Body of pancreas (tissue), 4 donors: ENCODE measurements around the gene ATP6V0A1. TPM values are rescaled to one million over a fixed set of nuclear protein-coding genes. Genes with fewer than 3 reads are reported as not detected.

Experiments
- ATAC-seq: fragments of 150-250 bp; one replicate; pipeline ENCODE4 v1.9.1; 2016
- DNase-seq, 4 donors: peaks; one replicate each; pipeline ENCODE4 v3.0.0-alpha.2; 2019
- H3K27ac ChIP-seq, 4 donors: fragments of 200-600 bp; sonication (generic); 1 replicate in 3 of 4; 2 replicates in 1 of 4; pipeline versions ENCODE4 v1.5.1 to v1.6.1; 2016 to 2019; ENCODE audit warnings: mild to moderate bottlenecking in 1 of 4, mixed read lengths in 1 of 4, moderate library complexity in 1 of 4
- H3K27me3 ChIP-seq, 2 donors: fragments of 200-600 bp; sonication (generic); one replicate each; pipeline ENCODE4 v1.6.0; 2016; ENCODE audit warnings: mild to moderate bottlenecking in 1 of 2
- H3K36me3 ChIP-seq, 2 donors: fragments of 200-600 bp; sonication (generic); replicated peaks in 1 of 2; 2 replicates each; pipeline ENCODE4 v1.5.1; 2016; ENCODE audit warnings: low read depth in 2 of 2; ENCODE audit not compliant: insufficient read depth in 1 of 2
- H3K4me1 ChIP-seq: fragments of 200-600 bp; sonication (generic); one replicate; pipeline ENCODE4 v1.6.0; 2016
- H3K4me3 ChIP-seq, 2 donors: fragments of 200-600 bp; sonication (generic); 1 replicate in 1 of 2; 2 replicates in 1 of 2; pipeline ENCODE4 v1.5.1; 2016 to 2019
- H3K9me3 ChIP-seq, 3 donors: fragments of 200-600 bp; sonication (generic); 1 replicate in 2 of 3; 2 replicates in 1 of 3; pipeline ENCODE4 v1.5.1; 2016
- CTCF ChIP-seq, 7 experiments: fragments of 450-650 bp in 4 of 7; fragments of 200-600 bp in 3 of 7; sonication (generic) in 3 of 7; IDR thresholded peaks; one replicate each; pipeline ENCODE4 v1.5.1; 2016 to 2019; ENCODE audit warnings: antibody characterized with exemption in 7 of 7
- POLR2A ChIP-seq, 3 donors: fragments of 450-650 bp; IDR thresholded peaks; one replicate each; pipeline ENCODE4 v1.6.1; 2016; ENCODE audit warnings: antibody characterized with exemption in 3 of 3, mild to moderate bottlenecking in 2 of 3
- WGBS, 2 donors: methylation state at CpG; one replicate each; pipeline ENCODE4 v1.1.5; 2017; 5-methylcytosine and 5-hydroxymethylcytosine counted together
- intact Hi-C: fragments of 100-400 bp; cut with DNase I; formaldehyde crosslinking; loops from one replicate; pipeline ENCODE4 v1.15.1; 2023
- total RNA-seq, 2 donors: library from RNA; depleted of rRNA; stranded (reverse); fragments of >200 nt; gene quantifications; one replicate each; pipeline ENCODE4 v1.1.0, GENCODE V29; 2016

Gene ATP6V0A1
- total RNA-seq, 2 donors from 2014 or later: 35.5 to 71.5 TPM

DNA sequence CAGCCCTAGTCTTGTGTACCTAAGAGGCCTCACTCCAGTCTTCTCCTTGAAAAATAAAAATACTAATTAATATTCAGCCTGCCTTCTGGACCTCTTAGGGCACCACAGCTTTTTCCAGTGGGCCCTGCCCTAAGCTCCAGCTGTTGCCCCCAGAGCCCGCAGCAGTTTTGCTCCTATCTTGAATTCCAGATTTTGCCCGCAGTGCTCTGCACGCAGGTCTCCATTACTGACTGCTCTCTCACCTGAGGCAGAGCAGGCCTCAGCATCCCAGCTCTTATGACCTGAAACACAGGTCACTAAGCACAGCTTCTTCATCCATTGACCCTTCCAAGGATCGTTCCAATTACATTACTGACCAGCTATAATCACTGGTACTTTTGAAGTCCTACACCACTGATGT lies 49.0 kb downstream of the ATP6V0A1 start:
- H3K9me3 ChIP-seq: no peaks in the 10 kb centered on the region
- H3K27ac ChIP-seq: no peak overlapping the region
- ATAC-seq: no peak
- WGBS, 2 donors: 89 to 95% methylated on average over 4 of the region's 4 CpGs
- intact Hi-C loops: no loop called here
- H3K36me3 ChIP-seq: peaks cover under 1 to 7% of the 10 kb centered on the region in 2 donors
- H3K27me3 ChIP-seq: no peaks in the 10 kb centered on the region
- H3K4me1 ChIP-seq: no peaks in the 10 kb centered on the region
- no peak overlapping the region for H3K4me3 ChIP-seq
- TF ChIP-seq CTCF (IDR thresholded peaks at IDR 0.05): no peak
- TF ChIP-seq POLR2A (IDR thresholded peaks at IDR 0.05): no peak
- no peak for DNase-seq

- DNase-seq (no peak), ATAC-seq (no peak)
- no peak overlapping the region for H3K4me3 ChIP-seq
- no peaks in the 10 kb centered on the region for H3K36me3 ChIP-seq
- H3K4me1 ChIP-seq: no peaks in the 10 kb centered on the region
- WGBS, 2 donors: 79 to 82% methylated on average over 12 of the region's 12 CpGs
- H3K27me3 ChIP-seq: no peaks in the 10 kb centered on the region
- TF ChIP-seq CTCF (IDR thresholded peaks at IDR 0.05): no peak
- TF ChIP-seq POLR2A (IDR thresholded peaks at IDR 0.05): no peak
- H3K9me3 ChIP-seq: no peaks in the 10 kb centered on the region
- no peak overlapping the region for H3K27ac ChIP-seq
- intact Hi-C loops: no loop called here
These were observed 49.9 kb downstream of the ATP6V0A1 start for GRCh38 chr17:42508426-42509165.

DNA sequence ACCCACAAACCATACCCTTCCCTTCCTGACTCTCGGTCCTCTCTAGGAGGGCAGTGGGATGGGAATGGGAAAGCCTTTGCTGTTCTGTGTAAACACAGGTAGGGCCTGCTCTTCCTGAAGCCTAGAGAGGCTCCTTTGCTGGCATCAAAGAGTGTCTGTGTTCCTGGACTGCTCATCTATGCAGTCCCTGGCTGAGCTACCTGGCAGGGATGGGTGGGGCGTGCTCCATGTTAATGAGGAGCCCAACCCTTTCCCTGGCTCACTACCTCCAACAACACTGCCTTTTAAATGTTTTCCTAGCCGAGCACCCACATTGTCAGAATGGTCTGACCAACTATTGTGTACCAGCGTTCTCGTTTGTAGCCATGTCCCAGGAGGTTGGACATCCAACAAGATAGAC lies 50.7 kb downstream of the ATP6V0A1 start:
- TF ChIP-seq POLR2A (IDR thresholded peaks at IDR 0.05): no peak
- H3K4me3 ChIP-seq: no peak overlapping the region
- H3K27me3 ChIP-seq: no peaks in the 10 kb centered on the region
- DNase-seq (no peak), ATAC-seq (no peak)
- H3K27ac ChIP-seq: no peak overlapping the region
- H3K9me3 ChIP-seq: no peaks in the 10 kb centered on the region
- intact Hi-C loops: no loop called here
- H3K36me3 ChIP-seq: no peaks in the 10 kb centered on the region
- 85 to 94% methylated on average over 5 of the region's 5 CpGs for WGBS, 2 donors
- no peaks in the 10 kb centered on the region for H3K4me1 ChIP-seq

DNA sequence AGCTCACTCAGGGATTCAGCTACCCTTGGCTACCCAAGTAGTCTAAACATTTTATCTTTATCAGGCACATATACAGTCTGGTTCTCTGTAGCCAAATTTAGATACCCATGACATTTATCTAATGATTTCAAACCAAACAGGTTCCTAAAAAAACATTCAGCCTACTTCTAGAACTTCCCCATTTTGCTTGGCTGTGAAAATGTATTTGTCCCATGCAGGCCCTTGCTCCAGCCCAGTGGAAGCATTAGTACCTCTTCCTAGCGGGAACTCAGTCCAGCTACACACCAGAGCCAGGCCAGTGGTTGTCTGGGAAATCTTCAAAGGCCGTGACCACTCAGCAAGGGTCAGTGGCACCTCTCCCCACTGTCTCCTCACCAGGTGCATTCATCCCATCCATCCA lies 51.2 kb downstream of the ATP6V0A1 start:
- intact Hi-C loops: loop anchor here (10.0 kb wide), 1 partner anchor 195 kb away; no protein-coding TSS in a partner anchor
- 79 to 83% methylated on average over 2 of the region's 2 CpGs for WGBS, 2 donors
- H3K27ac ChIP-seq: no peak overlapping the region

DNA sequence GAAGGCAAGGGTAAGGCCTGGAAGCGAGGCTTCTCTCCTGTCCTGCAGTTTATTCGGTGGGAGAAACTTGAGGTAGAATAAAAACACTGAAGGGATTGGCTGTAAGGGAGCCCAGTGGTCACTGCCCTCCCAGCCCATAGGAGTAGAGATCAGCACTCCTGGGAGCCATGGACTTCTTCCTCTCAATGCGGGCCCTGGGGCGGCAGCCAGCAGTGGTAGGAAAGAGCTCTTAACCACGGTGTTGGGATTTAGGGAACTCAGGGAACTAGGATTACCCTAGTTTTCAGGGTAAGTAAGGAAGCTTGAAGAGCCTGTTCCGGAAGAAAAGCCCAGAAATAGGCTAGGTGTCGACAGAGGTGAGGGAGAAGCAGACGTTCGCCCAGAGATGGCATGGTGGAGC lies 53.6 kb downstream of the ATP6V0A1 start:
- Histone ChIP-seq H3K27me3 (no peaks in the 10 kb centered on the region), H3K4me3 (no peak overlapping the region), H3K27ac (no peak overlapping the region), H3K36me3 (no peaks in the 10 kb centered on the region), H3K4me1 (peaks cover 4% of the 10 kb centered on the region), H3K9me3 (no peaks in the 10 kb centered on the region)
- 87 to 88% methylated on average over 8 to 9 of the region's 9 CpGs for WGBS, 2 donors
- intact Hi-C loops: loop anchor here (10.0 kb wide), 1 partner anchor 197 kb away; no protein-coding TSS in a partner anchor
- no peak for ATAC-seq
- DNase-seq: no peak
- TF ChIP-seq POLR2A (IDR thresholded peaks at IDR 0.05) (no peak), CTCF (IDR thresholded peaks at IDR 0.05) (no peak)

More for the DNA sequence above, 51.2 kb downstream of the ATP6V0A1 start:
- no peak for DNase-seq
- Histone ChIP-seq H3K36me3 (no peaks in the 10 kb centered on the region), H3K4me3 (no peak overlapping the region), H3K9me3 (no peaks in the 10 kb centered on the region), H3K27me3 (no peaks in the 10 kb centered on the region), H3K4me1 (no peaks in the 10 kb centered on the region)
- TF ChIP-seq POLR2A (IDR thresholded peaks at IDR 0.05) (no peak), CTCF (IDR thresholded peaks at IDR 0.05) (no peak)
- ATAC-seq: no peak
